Left renal cortex interstitium (tissue), 4 donors: ENCODE data around the gene TAOK1. TPM values are rescaled to one million over a fixed set of nuclear protein-coding genes. Genes with fewer than 3 reads are reported as not detected.
A peak's percentile ranks its signal among the peaks of the same experiment; 100 is the strongest.

Experiments used
- DNase-seq, 4 donors: peaks; one replicate each; pipeline ENCODE4 v3.0.0-alpha.2; 2013; ENCODE audit warnings: low read depth in 4 of 4, low spot score in 2 of 4, missing footprints in 1 of 4
- polyA plus RNA-seq, 4 donors: library from polyadenylated mRNA; unstranded; fragments of 120-200 nt; gene quantifications; one replicate each; pipeline ENCODE4 v1.2.1, GENCODE V29; 2013; ENCODE audit not compliant: insufficient read length in 4 of 4

The TAOK1 gene
- polyA plus RNA-seq, 4 donors = 41.2 to 51.6 (median 45.6) TPM

DNA sequence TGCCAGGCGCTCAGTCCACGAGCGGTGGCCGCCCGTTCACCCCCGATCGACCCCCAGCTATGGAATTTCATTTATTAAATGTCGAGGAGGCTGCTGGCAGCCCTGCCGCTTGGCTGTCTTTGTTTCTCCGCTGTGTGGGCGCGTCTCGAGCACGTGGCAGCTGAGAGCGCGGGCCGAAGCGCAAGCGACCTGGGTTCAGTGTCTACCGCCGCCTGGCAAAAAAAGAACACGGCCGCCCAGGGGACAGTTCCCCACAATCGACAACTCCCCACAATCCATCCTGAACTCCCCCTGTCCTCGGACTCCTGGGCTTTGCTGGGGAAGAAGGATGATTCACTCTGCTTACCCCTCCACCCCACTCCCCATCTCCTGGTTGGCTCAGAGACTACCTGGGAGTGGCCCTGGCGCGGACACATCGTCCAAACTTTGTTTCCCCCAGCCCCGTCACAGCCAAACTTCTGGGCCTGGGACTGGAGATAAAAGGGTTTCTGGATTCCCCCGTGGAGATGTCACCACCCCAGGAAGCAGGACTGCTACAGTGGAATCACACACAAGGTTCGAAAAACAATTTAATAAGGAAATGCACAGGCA, 201.1 kb downstream of the TAOK1 start:
- DNase-seq = no peak

DNA sequence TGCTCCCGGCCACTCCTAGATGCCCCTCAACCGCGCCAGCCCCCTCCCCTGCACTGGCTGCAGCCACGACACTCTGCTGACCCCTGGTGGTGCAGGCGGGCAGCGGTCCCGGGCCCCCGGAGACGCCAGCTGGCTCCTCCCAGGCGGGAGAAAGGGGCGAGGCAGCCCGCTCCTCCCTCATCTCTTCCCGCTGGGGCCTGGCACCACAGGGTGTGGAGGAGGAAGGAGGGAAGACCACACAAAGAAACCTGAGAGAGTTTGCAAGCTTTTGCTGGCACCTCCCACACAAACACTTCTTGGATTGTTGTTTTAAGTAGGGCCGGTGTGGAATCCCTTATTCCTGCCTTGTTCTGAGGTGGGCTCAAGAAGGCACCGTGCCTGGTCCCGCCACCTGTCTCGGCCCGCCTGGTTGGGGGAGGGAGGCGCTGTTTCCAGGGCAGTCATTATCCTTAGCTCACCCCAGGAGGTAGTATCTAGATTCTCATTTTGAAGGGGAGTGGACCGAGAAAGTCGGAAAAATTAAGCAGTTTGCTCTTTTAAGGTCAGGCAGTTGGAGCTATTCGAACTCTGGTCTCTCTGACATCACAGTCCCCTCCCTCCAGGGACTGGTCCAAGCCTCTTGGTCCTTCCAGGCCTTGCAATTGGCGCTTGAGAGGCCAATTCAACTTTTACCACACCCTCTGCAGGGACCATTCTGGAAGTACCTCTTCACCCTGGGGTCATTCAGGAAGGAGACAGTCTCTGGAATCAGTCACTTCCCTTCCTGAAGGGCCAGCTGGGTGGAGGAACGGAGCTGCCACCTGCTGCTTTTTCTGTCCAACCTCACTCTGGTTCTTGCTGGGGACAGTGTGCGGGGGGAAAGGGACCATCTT, 201.8 kb downstream of the TAOK1 start:
- peak in 3 of 4 donors; percentile 74 to 89 (median 85) for DNase-seq

DNA sequence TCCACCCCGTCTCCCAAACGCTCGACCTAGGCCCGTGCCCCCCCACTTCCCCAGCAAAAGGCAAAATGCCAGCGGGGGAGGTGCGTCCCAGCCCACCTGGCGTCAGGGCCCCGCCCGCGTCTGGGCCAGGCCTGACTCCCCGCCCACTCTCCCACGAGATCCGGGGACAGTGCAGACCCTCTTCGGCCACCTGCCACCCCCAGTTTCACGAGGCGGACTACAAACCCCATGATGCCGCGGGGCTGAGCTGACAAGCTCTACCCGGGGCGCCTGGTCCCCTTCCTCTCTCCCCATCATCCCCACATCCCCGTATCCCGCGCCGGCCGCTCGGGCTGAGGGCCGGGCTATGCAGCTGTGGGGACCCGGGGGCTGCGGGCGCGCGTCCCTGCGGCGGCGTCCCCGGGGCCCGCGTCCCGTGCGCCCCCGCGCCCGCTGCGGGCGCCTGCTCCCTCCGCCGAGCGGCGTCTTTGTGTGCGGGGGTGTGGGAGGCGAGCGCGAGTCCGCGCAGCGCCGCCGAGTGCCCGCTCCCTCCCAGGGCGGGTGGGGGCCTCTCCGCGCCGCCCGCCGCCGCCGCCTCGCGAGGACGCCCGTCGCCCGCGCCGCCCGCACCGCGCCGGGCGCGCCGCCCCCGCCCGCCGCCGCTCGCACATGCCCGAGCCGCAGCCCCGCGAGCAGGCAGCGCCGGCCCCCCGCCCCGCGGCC, 202.8 kb downstream of the TAOK1 start, which contains the start of gene ANKRD13B:
TSS of gene ANKRD13B (plus strand) at position 283 of the 702 bp plus-strand sequence. CDS start 490 bp downstream, outside the sequence.
- DNase-seq = no peak

DNA sequence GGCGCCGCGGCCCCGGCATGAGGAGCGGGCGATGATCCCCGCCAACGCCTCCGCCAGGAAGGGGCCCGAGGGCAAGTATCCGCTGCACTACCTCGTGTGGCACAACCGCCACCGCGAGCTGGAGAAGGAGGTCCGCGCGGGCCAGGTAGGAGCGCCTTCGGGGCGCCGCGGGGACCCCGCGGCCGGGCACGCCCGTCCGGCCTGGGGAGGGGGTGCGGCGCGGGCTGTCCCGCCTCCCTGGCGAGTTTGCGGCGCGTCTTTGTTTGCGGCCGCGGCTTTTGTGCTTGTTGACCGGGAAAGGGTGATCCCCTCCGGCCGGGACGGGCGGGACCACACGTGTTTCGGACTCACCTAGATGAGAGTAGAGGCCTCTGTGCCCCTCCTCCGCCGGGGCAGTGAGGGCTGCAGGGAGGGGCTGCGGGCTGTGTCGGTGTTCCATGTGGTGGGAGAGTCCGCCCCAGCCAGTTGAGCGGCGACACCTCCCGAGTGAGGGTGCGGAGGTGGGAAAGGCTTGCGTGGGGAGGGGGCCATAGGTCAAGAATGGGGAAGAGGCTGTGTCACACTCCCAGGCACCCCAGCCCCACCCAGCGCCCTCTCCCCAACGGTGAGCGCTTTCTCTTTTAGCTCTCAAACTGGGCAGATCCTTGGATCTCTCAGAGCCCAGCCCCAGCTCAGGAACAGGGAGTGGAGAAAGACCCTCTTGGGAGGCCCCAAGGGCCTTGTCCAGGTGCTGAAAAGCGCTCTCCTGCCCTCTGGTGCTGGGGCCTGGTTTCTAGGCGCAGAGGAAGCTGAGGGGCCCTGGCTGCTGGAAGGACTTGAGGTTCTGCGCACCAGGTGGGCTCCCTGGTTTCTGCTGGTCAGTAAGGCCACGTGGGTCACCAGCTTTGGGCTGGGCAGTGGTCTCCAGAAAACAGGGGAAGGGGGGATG, 203.7 kb downstream of the TAOK1 start:
- no peak for DNase-seq

DNA sequence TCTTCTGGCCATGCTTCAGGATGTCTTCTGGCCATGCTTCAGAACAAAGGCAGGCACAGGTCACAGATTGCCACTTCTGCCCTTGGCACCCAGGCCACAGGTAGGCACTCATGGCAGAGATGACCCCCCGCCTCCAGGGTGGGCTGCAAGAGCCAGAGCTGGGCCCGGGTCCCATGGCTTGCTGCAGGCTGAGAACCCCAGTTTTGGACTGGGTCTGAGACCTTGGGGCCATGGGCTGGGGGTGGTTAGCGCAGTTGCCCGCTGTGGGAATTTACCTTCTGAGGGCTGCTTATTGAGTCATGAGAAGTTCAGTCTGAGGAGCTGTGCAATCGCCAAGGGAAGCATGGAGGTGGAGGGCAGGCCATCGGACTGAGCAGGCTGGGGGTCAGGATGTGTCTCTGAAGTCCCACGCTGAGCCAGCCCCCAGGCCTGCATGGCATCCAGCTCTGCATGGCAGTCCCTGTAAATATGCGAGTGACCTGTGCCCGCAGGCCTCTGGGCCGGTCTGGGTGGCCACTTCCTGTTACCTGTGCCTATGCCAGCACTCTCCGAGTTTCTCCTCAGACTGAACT, 204.4 kb downstream of the TAOK1 start:
- DNase-seq = no peak

DNA sequence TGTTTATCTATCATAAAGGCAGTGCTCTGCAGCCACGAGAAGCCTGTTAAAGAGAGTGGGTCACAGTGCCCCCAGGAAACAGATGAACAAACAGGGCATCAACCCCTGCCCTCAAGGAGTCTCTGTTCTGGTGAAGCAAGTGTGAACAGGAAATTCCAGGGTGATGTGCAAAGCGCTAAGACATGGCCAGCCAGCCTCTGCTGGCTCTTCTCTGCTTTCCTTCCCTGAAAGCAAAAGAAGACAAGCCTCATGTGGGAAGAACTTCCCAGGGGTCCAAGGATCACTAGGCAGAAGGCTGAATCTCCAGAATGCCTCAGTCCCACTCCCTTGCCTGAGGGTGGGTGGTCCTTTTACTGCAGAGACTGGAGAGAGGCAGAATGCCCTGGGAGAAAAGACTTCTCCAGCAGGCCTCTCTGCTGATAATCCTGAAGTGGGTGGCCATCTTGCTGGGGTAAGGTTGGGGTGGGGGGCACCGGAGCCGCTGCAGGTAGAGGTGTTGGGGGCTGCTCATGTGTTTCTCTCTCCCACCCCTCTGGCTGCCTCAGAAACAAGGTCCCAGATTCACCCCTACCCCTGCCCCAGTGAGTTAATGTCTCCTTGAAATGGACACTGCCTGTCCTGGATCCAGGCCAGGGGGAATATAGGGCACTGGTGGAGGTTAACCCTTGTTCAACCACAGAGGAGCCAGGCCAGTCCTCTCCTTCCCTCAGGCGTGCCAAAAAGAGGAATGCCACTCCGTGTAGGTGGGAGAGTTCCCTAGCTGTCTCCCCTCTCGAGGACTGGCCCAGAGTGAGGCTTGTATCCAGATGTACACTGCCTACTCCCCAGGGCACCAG, 205.2 kb downstream of the TAOK1 start:
- DNase-seq = no peak

DNA sequence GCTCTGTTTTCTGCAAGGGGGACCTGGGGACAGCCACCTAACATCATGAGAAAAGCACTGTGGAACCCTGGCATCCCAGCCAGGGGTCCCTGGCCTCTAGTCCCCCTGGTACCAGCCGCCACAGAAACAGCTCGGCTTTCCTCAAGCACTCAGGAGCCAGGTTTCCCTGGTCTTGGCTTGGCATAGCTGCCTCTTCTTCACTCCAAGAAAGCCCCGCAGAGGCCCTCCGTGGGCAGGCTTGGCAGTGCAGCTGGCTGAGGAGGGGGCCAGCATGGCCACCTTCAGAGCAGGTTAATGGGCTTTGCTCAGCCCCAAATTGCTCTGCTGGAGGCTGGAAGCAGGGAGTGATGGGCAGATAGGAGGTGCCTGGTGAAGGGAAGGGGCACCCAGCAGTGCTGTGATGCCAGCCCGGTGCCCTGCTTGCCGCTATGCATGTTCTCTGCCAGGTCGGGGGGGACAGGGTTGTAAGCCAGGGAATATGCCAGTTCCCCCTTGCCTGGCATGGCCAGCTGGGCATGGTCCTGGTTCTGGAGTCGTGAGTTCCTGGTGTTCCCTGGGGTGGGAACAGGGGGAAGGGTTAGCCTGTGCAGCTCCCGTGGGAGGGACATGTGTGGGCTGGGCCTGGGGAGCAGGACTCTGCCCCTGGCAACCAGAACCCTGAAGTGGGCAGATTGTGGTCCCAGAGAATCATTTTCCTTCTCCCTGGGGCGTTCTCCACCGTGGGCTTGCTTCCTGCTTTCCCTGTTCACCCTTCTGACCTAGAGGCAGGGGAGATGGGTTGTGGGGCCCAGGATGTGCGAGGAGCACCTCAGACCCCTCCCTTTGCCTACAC, 206.0 kb downstream of the TAOK1 start:
- DNase-seq = no peak

DNA sequence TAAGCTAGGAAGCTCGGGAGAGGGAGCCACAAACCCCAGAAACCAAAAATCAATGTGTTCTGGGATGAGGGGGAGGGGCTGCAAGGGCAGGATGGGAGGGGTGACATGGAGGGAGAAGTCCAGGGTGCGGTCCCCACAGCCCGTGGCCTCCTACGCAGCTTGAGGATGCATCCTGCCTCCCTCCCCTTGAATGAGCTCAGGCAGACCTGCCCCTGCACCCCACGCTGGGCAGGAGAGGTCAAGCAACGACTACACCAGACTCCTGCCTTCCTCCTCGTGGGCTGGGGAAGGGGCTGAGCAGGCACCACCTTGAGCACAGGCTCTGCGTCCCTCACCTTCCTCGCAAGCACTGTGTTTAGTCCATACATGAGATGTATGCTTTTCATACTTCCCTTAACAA, 206.6 kb downstream of the TAOK1 start:
- no peak for DNase-seq

DNA sequence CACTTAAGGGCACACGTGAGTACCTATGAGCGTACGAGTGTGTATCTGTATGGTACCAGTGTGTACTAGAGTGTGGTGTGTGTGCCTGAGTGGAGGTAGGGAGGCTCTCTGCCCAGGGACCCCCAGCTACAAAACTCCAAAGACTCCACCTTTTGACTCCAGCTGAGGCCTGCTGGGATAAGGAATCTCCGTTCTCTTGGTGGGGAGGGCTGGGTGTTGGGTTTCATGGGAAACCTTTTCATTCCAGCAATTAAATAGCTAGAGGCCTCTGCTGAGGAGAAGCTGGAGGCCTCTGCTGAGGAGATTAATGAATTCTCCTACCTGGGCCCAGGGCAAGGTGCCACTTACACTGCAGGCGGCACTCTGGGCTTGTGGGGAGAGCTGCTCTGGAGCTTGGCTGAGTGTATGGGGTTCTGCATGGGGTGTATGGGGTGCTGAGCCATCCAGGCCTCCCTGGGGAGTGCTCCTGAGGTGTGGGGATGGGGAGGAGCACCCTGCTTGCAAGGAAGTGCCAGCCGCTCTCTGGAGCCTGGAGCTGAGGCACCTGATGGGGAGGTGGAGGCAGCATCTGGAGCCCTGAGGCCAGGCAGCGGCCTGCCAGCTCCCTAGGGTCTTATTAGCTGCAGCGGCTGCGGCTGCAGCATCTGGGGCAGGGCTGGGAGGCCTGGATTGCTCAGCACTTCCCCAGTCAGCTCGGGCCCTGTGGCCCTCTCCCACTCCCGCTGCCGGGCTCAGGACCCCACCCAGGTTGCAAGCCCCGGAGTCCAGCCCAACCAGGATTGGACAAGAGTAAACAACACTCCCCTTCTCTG, 207.4 kb downstream of the TAOK1 start:
- no peak for DNase-seq

Other genes starting within 250 kb of the TAOK1 start
- gene MYO18A, start 210.0 kb upstream of the TAOK1 start, polyA plus RNA-seq = 10 to 100 TPM; 33.4 to 54.3 (median 42.5) TPM
- not detected for gene CRYBA1, start 143.5 kb upstream of the TAOK1 start, polyA plus RNA-seq
- gene NUFIP2, start 96.2 kb upstream of the TAOK1 start, polyA plus RNA-seq = 10 to 100 TPM; 33.4 to 65.3 (median 43.6) TPM
- gene ABHD15, start 176.7 kb downstream of the TAOK1 start, polyA plus RNA-seq = 1 to 10 TPM; 6.4 to 7.4 (median 7.1) TPM
- gene TP53I13, start 178.3 kb downstream of the TAOK1 start, polyA plus RNA-seq = 10 to 100 TPM; 26.4 to 56.4 (median 42.1) TPM
- gene GIT1, start 199.3 kb downstream of the TAOK1 start, polyA plus RNA-seq = 10 to 100 TPM; 41.2 to 55.4 (median 49.9) TPM
- 10 to 100 TPM in 3 of 4 donors, 1 to 10 TPM in 1; 6.1 to 19.1 (median 12.0) TPM for gene ANKRD13B, start 202.8 kb downstream of the TAOK1 start, polyA plus RNA-seq
- gene CORO6, start 232.5 kb downstream of the TAOK1 start, polyA plus RNA-seq = 1 to 10 TPM; 1.9 to 5.5 (median 3.5) TPM